HG02571 (cell line): ENCODE data around the gene TLL1.

Source experiments
- ATAC-seq: cut with Tn5 transposase; IDR thresholded peaks from one replicate; pipeline ENCODE4 v1.9.1; 2021; ENCODE audit warnings: mild to moderate bottlenecking, moderate library complexity; ENCODE audit not compliant: unreplicated experiment

Gene TLL1

DNA sequence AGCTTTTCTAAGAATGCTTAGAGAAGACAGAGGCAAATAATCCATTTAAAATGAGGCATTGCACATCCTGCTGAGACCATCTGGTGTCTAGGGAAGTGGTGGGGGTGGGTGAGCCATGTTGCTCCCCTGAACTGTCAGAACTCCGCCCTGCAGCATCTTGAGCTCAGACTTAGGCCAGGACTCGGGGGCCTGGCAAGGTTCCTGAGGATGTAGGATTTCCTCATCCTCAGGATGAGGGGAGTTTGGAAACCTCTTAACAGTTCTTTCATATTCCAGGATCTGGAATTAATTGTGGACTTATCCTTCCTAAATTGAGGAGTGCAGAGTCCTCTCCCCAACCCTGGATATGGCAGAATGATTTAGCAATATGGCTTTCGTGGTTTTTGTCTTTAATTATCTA lies 6.6 kb downstream of the TLL1 start:
- ATAC-seq = no peak

DNA sequence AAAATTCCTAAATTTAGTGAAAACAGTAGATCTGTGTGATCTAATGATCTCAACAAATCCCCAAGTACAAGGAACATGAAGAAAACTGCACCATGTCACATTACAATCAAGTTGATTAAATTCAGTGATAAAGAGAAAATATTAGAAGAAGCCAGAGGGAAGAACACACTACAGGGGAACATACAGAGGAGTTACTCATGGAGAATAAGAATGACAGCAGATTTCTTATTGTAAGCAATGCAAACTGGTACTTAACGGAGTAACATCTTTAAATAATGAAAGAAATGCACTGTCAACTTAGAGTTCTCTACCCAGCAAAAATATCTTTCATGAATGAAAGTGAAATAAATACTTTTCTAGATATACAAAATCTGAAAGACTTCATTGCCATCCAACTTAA lies 21.1 kb downstream of the TLL1 start:
- ATAC-seq = no peak

DNA sequence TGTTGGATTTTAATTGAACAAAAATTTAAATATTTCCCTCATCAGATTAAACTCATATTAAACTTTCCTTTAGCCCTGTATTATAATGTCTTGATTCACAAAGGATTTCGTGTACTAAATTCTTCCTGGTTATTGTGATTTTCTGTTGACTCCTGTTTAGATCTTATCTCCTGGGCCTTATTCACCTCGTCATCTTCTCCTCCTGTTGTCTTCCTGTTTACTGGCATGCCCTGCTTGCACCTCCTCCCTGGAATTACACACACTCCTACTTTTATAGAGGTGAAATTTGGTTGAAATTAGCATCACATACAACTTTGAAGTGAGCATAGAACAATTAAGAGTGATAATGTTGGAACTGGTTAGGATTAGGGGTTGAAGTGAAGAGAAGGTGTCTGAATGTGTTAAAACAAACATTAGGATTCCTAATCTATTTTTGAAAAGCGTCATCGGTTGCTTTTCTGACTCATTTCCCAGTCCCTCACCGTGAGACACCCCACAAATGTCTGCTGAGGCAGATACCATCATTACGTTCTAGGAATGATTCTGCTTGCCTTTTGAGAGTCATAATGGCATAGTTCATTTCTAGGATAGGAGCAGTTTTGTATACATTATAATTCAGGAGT lies 32.5 kb downstream of the TLL1 start:
- no peak for ATAC-seq

DNA sequence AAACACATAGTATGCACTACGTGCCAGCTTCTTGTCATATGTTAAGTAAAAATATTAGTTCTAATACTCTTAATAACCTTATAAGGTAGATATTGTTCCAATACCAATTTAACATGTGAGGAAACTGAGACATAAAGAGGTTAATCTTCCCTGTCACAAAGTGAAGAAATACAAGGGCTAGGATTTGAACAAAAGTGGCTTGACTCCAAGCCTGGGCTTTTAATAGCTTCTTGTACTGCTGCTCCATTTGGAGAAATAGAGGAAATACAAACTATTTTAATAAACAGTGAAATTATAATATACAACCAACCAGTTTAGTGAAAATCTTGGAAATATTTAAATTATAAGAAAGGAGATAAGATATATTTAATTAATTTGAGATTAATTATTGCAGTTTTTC lies 33.2 kb downstream of the TLL1 start:
- no peak for ATAC-seq

DNA sequence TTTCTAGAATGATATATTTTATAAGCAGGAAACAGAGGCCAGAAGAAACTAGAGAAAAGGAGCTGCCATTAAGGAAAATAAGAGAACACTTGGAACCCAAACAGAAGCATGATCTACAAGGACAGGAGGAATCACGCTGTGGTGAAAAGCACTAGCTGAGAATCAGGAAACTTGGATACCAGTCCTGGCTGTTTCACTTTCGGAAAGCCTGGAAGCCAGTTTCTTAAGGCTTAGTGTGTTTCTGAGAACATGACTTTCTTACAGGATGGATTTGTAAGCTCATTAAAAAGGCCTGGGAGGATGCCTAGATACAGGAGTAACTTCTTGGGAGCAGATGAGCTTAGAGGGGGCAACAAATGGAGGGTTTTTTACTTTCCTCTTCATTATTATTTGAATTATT lies 36.9 kb downstream of the TLL1 start:
- no peak for ATAC-seq

DNA sequence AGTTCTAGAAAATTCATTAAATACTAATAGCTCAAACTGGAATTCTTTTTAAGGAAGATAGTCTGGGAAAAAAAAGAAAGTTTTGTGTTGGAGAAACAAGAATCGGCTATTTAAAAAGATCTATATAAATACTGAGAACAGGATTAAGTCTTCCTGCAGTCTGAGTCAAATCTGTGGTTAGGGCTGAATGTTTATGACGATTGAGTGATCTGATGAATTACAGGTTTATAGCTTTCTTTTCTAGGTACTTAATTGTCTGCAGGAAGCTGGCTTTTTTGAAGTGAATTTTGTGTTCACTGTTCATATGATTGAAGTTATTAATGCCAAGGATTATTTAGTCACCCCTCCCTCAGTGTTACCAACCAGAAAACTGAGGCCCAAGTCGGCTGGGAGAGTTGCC lies 42.2 kb downstream of the TLL1 start:
- ATAC-seq = no peak

DNA sequence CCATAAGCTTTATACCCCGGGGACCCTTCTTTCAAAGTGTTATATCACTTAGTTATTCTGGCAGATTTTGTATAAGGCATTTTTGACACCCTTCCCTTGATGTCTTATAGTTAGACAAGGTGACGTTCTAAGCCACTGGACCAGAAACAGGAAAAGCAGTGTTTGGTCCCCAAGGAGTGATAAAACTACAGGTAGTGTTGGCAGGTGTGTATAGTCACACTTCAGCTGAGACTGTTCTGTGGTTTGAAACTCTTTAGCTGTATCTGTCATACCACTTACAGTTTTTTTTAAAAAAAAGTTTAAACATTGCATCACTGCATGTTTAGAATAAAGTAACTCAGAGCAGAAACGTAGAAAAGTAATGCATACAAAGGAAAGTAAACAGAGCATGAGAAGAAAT lies 48.5 kb downstream of the TLL1 start:
- no peak for ATAC-seq

DNA sequence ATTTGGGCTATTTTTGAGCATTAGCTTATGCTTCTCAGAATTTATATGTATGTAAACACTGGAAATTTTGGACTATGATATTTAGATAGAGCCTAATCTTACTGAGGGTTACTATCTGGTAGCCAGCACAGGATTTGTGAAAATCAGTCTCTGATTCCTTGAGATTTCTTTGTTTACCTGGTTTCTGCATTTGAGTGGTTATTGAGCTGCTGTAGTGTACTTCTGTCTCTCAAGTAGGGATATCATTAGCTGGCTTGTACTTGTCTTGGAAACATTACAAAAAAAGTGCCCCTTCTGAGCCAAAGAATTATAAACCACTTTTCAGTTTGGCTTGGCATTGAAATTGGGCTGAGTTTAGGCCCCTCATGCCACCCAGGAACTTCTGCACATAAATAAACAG lies 49.7 kb downstream of the TLL1 start:
- no peak for ATAC-seq

DNA sequence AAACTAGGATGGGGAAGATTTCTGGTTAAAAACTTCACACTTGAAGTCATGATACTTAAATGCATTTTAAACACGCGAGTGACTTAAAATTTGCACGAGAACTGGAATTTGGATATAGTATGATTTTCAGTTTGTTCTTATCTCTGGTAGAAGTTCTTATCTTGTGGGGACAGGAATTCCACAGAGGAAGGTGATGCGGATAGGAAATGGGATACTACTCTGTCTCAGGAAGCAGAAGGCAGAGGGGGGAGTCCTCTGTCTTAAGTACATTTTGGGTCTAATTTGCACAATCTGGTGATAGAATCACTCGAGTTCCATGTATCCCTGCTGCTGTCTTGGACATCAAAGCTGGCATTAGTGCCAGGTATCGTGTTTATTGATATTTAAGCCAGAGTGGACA lies 53.3 kb downstream of the TLL1 start:
- no peak for ATAC-seq

DNA sequence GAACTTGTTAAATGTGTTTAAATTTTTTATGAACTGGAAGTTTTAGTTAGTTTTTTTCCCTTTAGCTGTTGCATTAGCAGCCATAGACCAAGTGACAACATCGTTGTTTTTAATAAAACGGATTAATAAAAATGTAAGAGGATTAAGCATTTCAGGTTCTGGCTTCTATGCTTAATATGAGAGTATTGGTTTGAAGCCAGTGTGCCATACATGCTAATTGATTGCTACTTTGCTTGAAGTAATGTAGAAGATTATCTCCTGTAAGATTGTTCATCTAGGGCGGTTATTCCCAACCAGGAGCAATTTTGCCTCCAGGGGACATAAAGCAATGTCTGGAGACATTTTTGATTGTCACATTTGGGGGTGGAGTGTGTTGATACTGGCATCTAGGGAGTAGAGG lies 54.3 kb downstream of the TLL1 start:
- no peak for ATAC-seq

DNA sequence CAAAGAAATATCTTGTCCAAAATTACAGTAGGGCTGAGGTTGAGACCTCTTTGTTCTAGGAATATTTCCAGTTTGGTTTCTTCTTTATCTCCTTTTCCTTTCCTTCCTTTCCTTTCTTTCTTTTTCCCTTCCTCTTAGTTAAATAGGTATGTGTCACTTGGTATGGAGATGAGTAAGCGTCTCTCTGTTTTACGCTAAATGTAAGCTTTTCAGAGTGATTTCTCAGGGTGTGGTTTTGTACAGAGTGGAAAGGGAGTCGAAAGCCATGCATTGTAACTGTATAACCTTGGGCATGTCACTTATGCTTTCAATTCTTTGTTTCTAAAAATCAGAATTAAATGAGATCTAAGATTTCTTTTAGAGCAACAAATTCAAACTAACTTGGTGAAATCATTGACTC lies 54.8 kb downstream of the TLL1 start:
- no peak for ATAC-seq

DNA sequence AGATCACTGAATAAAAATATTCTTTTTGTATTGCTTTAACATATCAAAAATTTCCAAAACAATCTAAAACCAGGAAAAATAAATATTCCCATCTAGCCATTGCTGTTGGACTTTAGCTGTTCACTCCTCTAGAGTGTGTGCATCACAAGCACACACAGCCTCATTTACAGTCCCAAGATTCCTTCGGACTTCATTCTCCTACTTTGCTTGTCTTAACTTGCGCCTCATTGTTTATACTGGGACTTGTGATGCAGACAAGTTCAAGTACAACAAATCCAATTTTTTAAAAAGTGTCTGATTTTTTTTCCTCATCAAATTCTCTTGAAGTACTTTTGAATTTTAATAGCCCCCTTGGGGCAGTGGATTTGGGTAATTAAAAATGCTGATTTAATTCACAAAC lies 55.6 kb downstream of the TLL1 start:
- no peak for ATAC-seq

DNA sequence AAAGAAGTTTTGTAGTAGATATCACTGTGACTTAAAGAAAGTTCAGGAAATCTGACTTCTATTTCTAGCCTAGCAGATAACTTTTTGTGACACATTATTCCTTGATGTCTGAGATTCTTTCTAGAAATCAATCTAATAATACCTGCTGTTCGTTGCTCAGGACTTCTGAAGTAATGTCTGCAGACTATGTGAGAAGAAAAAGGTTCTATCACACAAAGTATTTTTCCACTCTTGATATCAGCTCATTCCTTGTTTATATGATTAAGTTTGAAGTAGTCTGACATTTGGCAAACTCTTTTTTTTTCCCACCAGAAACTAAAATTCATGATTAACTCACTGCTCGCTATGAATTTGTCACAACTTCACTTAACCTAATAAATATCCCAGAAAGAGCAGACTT lies 56.6 kb downstream of the TLL1 start:
- ATAC-seq = no peak

DNA sequence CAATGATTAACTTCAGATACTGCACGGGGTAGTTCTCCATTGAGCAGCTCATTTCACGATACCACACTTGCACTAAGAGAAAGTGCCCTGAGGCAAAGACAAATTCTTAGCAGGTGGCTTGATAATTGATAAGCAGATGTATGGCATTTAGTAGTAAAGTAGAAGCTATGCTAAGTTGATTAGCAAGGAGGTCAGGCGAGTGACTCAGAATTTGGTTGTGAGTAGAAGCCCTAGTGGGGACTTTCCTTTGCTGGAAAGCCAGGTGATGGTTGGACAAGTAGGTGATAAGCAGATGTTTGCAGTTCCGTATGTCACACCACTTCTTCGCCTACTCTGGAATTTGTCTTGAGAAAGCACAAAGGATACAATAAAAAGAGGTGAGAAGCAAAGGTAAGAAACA lies 58.7 kb downstream of the TLL1 start:
- ATAC-seq = no peak

DNA sequence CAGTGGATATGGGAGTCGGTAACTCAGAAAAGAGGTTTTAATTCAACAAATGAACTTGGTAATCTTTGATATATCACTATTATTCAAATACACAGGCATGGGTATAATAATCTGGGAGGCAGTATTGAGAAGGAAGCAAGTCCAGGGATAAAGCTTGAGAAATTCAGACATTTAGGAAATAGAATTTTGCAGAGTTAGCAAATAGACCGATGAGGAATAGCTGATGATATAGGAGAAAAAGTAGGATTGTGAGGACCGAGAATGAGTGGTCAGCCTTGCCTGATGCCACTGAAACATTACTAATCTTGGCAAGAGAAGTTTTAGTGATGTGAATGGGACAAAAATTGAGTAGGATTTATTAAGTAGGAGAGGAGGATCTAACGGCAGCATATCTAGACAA lies 71.9 kb downstream of the TLL1 start:
- ATAC-seq = no peak

DNA sequence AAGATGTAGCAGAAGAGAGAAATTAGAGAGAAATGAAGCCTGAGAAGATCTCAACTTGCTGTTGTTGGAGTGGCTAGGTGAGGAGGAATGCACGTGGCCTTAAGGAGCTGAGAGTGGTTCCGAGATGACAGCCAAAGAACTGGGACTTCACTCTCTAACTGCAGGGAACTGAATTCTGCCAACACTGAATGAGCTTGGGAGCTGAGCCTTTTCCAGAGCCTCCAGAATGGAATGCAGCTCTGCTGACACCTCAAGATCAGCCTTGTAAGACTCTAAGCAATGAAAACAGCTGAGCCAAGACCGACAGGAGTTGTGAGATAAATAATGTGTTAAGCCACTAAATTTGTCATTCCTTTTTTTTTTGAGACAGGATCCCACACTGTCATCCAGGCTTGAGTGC lies 73.0 kb downstream of the TLL1 start:
- ATAC-seq = no peak

DNA sequence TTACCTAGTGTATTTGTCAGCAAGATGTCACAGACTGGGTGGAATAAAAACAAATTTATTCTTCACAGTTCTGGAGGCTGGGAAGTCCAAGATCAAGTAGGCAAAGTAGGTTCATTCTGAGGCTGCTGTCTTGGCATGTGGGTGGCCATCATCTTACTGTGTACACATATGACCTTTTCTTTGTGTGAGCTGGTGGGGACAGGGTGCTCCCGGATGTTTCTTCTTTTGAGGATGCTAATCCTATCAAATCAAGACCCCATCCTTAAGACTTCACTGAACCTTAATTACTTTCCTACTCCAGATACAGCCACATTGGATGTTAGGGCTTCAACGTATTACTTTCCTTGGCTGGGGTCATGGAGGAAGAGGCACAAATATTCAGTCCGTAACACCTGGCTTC lies 74.0 kb downstream of the TLL1 start:
- ATAC-seq = no peak

DNA sequence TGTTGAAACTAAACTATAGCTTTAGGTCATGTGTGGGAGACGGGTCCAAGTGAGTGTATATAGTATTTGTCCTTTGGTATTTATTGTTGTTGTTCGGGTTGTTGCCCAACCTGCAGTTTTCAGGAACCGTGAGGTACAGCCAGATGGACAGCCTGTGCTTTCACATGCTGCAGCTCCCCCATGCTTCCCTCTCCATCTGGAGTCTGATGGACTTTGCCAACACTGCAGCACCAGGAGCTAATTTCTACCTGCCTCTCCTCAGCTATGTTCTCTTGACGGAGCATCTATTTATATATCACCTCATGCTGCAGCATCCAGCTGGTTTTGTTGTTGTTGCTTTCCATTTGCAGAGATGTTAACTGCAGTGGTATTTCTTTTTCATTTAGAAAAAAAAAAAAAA lies 80.1 kb downstream of the TLL1 start:
- ATAC-seq = no peak

DNA sequence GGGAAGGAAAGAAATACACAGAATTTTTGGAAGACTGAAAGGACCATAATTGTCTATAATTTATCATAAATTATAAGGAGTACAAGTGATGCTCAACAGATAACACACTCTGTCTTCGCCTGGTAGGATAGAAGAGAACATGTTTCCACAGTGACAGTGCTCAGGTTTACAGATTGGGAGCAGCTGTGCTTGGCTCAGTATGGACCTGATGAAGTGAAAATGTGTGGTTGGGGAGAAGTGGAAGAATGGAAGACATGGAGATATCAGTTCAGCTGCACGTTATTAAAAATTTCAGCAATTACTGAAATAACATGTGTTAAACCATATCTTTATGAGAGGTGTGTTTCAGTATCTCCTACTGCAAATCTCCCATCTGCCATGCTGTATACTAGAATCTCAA lies 90.6 kb downstream of the TLL1 start:
- ATAC-seq = no peak

DNA sequence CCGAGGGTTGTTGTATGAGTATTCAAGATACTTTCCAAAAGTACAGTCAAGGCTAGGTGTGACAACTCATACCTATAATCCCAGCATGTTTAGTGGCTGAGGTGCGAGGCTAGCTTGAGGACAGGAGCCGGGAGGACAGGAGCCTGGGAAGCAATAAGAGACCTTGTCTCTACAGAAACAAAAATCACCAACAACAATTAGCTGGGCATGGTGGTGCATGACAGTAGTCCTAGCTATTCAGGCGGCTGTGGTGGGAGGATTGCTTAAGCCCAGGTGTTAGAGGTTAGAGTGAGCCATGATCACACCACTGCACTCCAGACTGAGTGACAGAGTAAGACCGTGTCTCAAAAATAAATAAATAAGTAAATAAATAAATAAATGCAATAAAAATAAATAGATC lies 91.6 kb downstream of the TLL1 start:
- ATAC-seq = no peak

DNA sequence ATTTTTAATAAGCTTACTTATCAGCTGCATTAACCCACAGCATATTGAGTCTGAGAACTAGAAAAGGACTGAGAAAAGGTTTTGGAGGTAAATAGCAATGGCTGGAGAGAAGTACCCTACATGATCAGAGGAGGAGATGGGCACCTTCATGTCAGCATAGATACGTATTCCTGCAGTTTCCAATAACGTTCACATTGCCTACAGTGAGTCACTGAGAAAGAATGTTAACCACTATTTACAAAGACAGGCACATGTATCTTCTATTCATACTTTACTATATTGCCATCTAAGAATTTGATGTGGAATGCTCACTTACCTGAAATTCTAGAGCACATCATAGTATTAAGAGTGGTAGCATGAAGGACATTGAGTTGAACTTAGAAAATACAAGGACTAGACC lies 92.5 kb downstream of the TLL1 start:
- no peak for ATAC-seq

DNA sequence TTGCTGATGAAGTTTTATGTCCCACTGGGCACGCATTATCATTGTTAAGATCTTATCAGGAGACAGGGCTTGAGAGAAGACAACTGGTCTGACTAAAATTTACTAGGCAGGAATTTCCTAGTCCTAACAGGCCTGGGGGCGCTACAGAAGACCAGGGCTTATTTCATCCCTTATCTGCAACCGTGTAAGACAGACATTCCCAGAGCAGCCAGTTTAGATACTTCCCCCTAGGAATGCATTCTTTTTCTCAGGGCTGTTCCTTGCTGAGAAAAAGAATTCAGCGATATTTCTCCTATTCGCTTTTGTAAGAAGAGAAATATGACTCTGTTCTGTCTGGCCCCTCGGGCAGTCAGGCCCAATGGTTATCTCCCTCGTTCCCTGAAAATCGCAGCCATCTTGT lies 93.8 kb downstream of the TLL1 start:
- no peak for ATAC-seq

DNA sequence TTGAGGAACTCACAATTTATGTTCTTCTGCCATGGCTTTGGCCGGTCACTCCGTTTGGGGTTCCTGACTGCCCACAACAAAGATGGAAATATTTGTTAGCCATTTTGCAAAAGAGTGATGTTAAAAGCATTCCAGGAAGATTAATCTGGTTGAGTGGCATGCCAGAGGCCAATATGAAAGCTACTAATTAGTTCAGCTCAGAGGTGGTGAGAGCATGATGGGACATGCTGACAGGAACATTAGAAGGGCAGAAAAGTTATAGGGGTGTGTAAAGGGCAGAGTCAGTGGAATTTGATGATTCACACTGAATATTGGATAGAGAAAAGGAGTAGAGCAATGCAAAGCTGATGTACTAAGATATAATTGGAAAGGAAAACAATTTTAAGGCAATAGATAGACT lies 94.4 kb downstream of the TLL1 start:
- no peak for ATAC-seq
